HepG2 (cell line): Measurements from ENCODE around the gene FAM83G.

ENCODE experiments used
- ATF1 ChIP-seq: IDR thresholded peaks from 2 replicates; pipeline ENCODE4 v1.6.1; 2016; ENCODE audit warnings: mild to moderate bottlenecking, control low read depth
- EP300 ChIP-seq, 3 experiments: sonication (generic) in 1 of 3; formaldehyde crosslinking in 1 of 3; IDR thresholded peaks; 2 replicates each; pipeline versions ENCODE4 v1.5.1 to v1.6.1; 2011 to 2020; ENCODE audit warnings: low read depth in 2 of 3, low read length in 2 of 3, borderline replicate concordance in 1 of 3, improper control_type of control experiment in 1 of 3, mild to moderate bottlenecking in 1 of 3, missing genetic modification reagents in 1 of 3, moderate library complexity in 1 of 3
- NCOA2 ChIP-seq: sonication (generic); formaldehyde crosslinking; IDR thresholded peaks from 2 replicates; pipeline ENCODE4 v1.8.0; 2022; ENCODE audit warnings: inconsistent platforms
- NFE2 ChIP-seq: sonication (generic); formaldehyde crosslinking; IDR thresholded peaks from 2 replicates; pipeline ENCODE4 v1.4.0; 2020; ENCODE audit warnings: missing genetic modification reagents
- RNF2 ChIP-seq: fragments of 450-650 bp; conservative IDR thresholded peaks from 2 replicates; pipeline ENCODE4 v1.6.1; 2016; ENCODE audit warnings: low read depth
- TARDBP ChIP-seq: sonication (generic); formaldehyde crosslinking; IDR thresholded peaks from 2 replicates; pipeline ENCODE4 v1.8.0; 2022; ENCODE audit warnings: mild to moderate bottlenecking, missing genetic modification reagents
- ZNF354B ChIP-seq: sonication (generic); formaldehyde crosslinking; IDR thresholded peaks from 2 replicates; pipeline ENCODE4 v1.8.0; 2022; ENCODE audit warnings: mild to moderate bottlenecking, missing genetic modification reagents
- ZNF510 ChIP-seq: sonication (generic); formaldehyde crosslinking; IDR thresholded peaks from 2 replicates; pipeline ENCODE4 v1.4.0; 2020; ENCODE audit warnings: low read depth, mild to moderate bottlenecking, missing genetic modification reagents
- ZNF564 ChIP-seq: sonication (generic); formaldehyde crosslinking; IDR thresholded peaks from 2 replicates; pipeline ENCODE4 v1.8.1; 2023; ENCODE audit warnings: mild to moderate bottlenecking, missing genetic modification reagents
- ZNF567 ChIP-seq: sonication (generic); formaldehyde crosslinking; IDR thresholded peaks from 2 replicates; pipeline ENCODE4 v1.8.1; 2023; ENCODE audit warnings: mild to moderate bottlenecking, missing genetic modification reagents, borderline replicate concordance
- TF ChIP-seq, protein P1 (sequence below): IDR thresholded peaks from 2 replicates; pipeline ENCODE4 v1.6.1; 2016; ENCODE audit warnings: missing compliant biosample characterization, missing genetic modification reagents, borderline replicate concordance
- TF ChIP-seq, protein P2 (sequence below): IDR thresholded peaks from 2 replicates; pipeline ENCODE4 v1.6.1; 2012; ENCODE audit warnings: low read length, improper control_type of control experiment
- TF ChIP-seq, protein P3 (sequence below): sonication (generic); formaldehyde crosslinking; IDR thresholded peaks from 2 replicates; pipeline ENCODE4 v1.5.0; 2020; ENCODE audit warnings: mild to moderate bottlenecking, missing genetic modification reagents, moderate library complexity
- TF ChIP-seq, protein P4 (sequence below): sonication (generic); formaldehyde crosslinking; IDR thresholded peaks from 2 replicates; pipeline ENCODE4 v1.4.0; 2020; ENCODE audit warnings: missing genetic modification reagents

DNA sequence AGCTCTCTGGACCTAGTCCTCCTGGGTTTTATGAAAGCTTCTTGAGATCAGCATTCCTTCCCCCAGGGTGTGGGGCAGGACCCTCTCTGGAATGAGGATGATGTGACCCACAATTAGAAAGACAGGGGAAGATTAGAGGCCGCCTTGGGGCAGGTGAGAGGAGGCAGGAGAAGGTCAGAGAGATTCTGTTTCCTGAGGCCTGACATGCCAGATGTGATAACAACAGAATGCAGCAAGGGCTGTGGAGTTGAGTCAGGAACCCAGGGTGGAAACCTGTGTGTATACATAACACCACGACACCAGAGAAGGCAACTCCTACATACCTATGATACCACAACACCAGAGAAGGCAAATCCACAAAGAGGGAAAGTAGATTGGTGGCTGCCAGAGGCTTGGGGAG is 58.0 kb downstream of the FAM83G start:
- TF ChIP-seq EP300 (IDR thresholded peaks at IDR 0.05; ENCODE audit: low read depth in 2 of 2, low read length in 2 of 2) (no peak), EP300 (CRISPR knock-in tag; IDR thresholded peaks at IDR 0.05; ENCODE audit: borderline replicate concordance) (no peak), ZNF510 (CRISPR knock-in tag) (no peak), ZNF354B (CRISPR knock-in tag) (no peak), ATF1 (CRISPR knock-in tag) (no peak), ZNF567 (CRISPR knock-in tag) (no peak), TARDBP (CRISPR knock-in tag) (no peak), ZNF564 (CRISPR knock-in tag) (no peak), NCOA2 (CRISPR knock-in tag) (no peak), NFE2 (CRISPR knock-in tag) (no peak), RNF2 (no peak)
- TF ChIP-seq, protein P1, sequence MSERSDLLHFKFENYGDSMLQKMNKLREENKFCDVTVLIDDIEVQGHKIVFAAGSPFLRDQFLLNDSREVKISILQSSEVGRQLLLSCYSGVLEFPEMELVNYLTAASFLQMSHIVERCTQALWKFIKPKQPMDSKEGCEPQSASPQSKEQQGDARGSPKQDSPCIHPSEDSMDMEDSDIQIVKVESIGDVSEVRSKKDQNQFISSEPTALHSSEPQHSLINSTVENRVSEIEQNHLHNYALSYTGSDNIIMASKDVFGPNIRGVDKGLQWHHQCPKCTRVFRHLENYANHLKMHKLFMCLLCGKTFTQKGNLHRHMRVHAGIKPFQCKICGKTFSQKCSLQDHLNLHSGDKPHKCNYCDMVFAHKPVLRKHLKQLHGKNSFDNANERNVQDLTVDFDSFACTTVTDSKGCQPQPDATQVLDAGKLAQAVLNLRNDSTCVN, result no peak
- TF ChIP-seq, protein P2, sequence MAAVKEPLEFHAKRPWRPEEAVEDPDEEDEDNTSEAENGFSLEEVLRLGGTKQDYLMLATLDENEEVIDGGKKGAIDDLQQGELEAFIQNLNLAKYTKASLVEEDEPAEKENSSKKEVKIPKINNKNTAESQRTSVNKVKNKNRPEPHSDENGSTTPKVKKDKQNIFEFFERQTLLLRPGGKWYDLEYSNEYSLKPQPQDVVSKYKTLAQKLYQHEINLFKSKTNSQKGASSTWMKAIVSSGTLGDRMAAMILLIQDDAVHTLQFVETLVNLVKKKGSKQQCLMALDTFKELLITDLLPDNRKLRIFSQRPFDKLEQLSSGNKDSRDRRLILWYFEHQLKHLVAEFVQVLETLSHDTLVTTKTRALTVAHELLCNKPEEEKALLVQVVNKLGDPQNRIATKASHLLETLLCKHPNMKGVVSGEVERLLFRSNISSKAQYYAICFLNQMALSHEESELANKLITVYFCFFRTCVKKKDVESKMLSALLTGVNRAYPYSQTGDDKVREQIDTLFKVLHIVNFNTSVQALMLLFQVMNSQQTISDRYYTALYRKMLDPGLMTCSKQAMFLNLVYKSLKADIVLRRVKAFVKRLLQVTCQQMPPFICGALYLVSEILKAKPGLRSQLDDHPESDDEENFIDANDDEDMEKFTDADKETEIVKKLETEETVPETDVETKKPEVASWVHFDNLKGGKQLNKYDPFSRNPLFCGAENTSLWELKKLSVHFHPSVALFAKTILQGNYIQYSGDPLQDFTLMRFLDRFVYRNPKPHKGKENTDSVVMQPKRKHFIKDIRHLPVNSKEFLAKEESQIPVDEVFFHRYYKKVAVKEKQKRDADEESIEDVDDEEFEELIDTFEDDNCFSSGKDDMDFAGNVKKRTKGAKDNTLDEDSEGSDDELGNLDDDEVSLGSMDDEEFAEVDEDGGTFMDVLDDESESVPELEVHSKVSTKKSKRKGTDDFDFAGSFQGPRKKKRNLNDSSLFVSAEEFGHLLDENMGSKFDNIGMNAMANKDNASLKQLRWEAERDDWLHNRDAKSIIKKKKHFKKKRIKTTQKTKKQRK, result no peak
- TF ChIP-seq, protein P3, sequence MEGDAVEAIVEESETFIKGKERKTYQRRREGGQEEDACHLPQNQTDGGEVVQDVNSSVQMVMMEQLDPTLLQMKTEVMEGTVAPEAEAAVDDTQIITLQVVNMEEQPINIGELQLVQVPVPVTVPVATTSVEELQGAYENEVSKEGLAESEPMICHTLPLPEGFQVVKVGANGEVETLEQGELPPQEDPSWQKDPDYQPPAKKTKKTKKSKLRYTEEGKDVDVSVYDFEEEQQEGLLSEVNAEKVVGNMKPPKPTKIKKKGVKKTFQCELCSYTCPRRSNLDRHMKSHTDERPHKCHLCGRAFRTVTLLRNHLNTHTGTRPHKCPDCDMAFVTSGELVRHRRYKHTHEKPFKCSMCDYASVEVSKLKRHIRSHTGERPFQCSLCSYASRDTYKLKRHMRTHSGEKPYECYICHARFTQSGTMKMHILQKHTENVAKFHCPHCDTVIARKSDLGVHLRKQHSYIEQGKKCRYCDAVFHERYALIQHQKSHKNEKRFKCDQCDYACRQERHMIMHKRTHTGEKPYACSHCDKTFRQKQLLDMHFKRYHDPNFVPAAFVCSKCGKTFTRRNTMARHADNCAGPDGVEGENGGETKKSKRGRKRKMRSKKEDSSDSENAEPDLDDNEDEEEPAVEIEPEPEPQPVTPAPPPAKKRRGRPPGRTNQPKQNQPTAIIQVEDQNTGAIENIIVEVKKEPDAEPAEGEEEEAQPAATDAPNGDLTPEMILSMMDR (CRISPR knock-in tag), result no peak
- TF ChIP-seq, protein P4, sequence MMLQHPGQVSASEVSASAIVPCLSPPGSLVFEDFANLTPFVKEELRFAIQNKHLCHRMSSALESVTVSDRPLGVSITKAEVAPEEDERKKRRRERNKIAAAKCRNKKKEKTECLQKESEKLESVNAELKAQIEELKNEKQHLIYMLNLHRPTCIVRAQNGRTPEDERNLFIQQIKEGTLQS (CRISPR knock-in tag), result no peak
